ENCODE data around the gene ZNF557.

DNA sequence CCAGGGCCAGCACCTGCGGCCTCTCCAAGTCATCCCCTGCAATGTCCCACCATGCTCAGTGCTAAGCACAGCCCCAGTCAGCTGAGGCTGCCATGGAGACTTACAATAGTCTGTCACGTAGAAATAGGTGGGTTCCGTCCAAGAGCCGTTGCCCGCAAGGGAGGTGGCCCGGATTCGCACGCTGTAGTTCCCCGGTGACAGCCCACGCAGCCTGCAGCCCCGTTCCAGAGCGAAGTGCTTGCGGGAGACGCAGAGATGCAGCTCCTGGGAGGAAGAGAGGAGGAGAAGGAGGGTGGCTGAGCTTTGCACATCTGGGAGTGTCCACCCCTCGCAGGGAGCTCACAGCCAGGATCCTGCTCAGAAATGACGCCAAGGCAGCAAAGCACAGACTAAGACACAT is 62.6 kb downstream of the ZNF557 start:
- TF ChIP-seq, protein P1, sequence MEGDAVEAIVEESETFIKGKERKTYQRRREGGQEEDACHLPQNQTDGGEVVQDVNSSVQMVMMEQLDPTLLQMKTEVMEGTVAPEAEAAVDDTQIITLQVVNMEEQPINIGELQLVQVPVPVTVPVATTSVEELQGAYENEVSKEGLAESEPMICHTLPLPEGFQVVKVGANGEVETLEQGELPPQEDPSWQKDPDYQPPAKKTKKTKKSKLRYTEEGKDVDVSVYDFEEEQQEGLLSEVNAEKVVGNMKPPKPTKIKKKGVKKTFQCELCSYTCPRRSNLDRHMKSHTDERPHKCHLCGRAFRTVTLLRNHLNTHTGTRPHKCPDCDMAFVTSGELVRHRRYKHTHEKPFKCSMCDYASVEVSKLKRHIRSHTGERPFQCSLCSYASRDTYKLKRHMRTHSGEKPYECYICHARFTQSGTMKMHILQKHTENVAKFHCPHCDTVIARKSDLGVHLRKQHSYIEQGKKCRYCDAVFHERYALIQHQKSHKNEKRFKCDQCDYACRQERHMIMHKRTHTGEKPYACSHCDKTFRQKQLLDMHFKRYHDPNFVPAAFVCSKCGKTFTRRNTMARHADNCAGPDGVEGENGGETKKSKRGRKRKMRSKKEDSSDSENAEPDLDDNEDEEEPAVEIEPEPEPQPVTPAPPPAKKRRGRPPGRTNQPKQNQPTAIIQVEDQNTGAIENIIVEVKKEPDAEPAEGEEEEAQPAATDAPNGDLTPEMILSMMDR (IDR thresholded peaks at IDR 0.05), result no peak
- TF ChIP-seq POLR2A (IDR thresholded peaks at IDR 0.05), result no peak

All from gastroesophageal sphincter (tissue), 3 donors.